NT2/D1 (cell line): Measurements from ENCODE around the gene SLC25A21.

ENCODE experiments used
- DNase-seq: peaks from one replicate; pipeline ENCODE4 v3.0.0-alpha.2; 2011; ENCODE audit warnings: low read depth, low spot score
- H3K27me3 ChIP-seq: 2 replicates; pipeline ENCODE4 v1.6.0; 2011; ENCODE audit warnings: mild to moderate bottlenecking; ENCODE audit not compliant: insufficient read length, insufficient read depth
- H3K36me3 ChIP-seq: 2 replicates; pipeline ENCODE4 v1.6.1; 2011; ENCODE audit warnings: mild to moderate bottlenecking, low read length, mixed read lengths; ENCODE audit not compliant: insufficient read depth, insufficient read length
- H3K4me1 ChIP-seq: 2 replicates; pipeline ENCODE4 v1.5.1; 2011; ENCODE audit not compliant: insufficient read depth, insufficient read length
- H3K4me3 ChIP-seq: 2 replicates; pipeline ENCODE4 v1.5.1; 2011; ENCODE audit warnings: low read depth; ENCODE audit not compliant: insufficient read length
- H3K9ac ChIP-seq: 2 replicates; pipeline ENCODE4 v1.6.0; 2011; ENCODE audit warnings: low read depth; ENCODE audit not compliant: insufficient read length
- H3K9me3 ChIP-seq: 2 replicates; pipeline ENCODE4 v1.5.1; 2011; ENCODE audit warnings: mild to moderate bottlenecking, low read length; ENCODE audit not compliant: insufficient read depth
- SUZ12 ChIP-seq: IDR thresholded peaks from 2 replicates; pipeline ENCODE4 v1.6.1; 2011; ENCODE audit not compliant: insufficient read length, insufficient read depth; ENCODE audit errors: extremely low read depth
- YY1 ChIP-seq: IDR thresholded peaks from 2 replicates; pipeline ENCODE4 v1.6.1; 2011; ENCODE audit not compliant: insufficient read length, insufficient read depth
- ZNF274 ChIP-seq: IDR thresholded peaks from 2 replicates; pipeline ENCODE4 v1.6.1; 2011; ENCODE audit warnings: mild to moderate bottlenecking, low read depth, low read length

The SLC25A21 gene

DNA sequence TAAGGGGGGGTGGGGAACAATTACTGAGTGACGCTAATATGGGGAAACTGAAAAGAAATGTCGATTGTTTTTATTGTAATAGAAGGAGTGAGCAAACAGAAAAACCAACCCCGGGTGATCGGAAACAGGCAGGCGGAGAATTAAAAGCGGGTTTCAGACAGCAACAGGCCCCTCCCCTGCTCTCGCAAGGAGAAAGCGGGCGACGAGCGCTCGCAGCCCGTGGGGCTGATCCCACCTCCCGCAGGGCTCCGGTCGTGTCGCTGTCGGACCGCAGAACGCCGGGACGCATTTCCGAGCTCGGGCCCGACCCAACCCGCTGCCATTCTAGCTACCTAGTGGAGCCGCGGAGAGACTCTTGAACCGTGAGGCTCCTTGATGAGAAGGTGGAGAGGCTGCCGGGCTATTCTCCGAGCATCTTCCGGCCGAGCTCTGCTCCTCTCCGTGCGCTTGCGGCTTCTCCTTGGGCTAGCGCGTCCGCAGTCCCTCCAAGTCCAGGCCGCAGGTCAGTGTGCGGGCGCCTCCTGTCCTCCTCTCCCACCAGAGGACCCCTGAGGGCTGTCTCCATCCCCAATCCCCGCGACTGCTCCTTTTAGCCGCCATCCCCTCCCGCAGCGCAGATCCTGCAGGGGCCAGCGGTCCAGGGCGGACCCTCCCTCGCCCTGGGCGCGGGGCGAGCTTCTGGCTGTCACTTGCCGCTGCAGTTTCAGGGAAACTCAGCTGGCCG is 514.8 kb downstream of the SLC25A21 start:
- TF ChIP-seq ZNF274 (no peak), SUZ12 (peak; percentile 60), YY1 (no peak)
- Histone ChIP-seq H3K27me3 (peaks cover 95% of the 10 kb centered on the region), H3K36me3 (no peaks in the 10 kb centered on the region), H3K9ac (no peak overlapping the region), H3K9me3 (peaks cover 19% of the 10 kb centered on the region; the same call in 1 of the 2 replicates), H3K4me3 (peak overlapping the region; percentile 21), H3K4me1 (peaks cover 8% of the 10 kb centered on the region)
- DNase-seq, result no peak

GRCh38 chr14:36656687-36657398 is 515.6 kb downstream of the SLC25A21 start:
- peaks cover 8% of the 10 kb centered on the region for H3K4me1 ChIP-seq
- H3K27me3 ChIP-seq, result peaks cover 96% of the 10 kb centered on the region
- DNase-seq, result no peak
- no peak overlapping the region for H3K9ac ChIP-seq
- peaks cover 19% of the 10 kb centered on the region; the same call in 1 of the 2 replicates for H3K9me3 ChIP-seq
- H3K4me3 ChIP-seq, result peak overlapping the region; percentile 34
- TF ChIP-seq YY1 (no peak), ZNF274 (no peak), SUZ12 (no peak)
- H3K36me3 ChIP-seq, result no peaks in the 10 kb centered on the region

- Histone ChIP-seq H3K9ac (peak overlapping the region; percentile 64), H3K4me1 (peaks cover 7% of the 10 kb centered on the region), H3K36me3 (no peaks in the 10 kb centered on the region), H3K9me3 (peaks cover 19% of the 10 kb centered on the region; the same call in 1 of the 2 replicates), H3K27me3 (peaks cover 100% of the 10 kb centered on the region), H3K4me3 (peak overlapping the region; percentile 34)
- no peak for TF ChIP-seq YY1
- no peak for TF ChIP-seq SUZ12
- TF ChIP-seq ZNF274, result no peak
- no peak for DNase-seq
Measured at GRCh38 chr14:36655963-36656686, 516.3 kb downstream of the SLC25A21 start.

- TF ChIP-seq YY1 (no peak), SUZ12 (no peak), ZNF274 (no peak)
- Histone ChIP-seq H3K4me3 (no peak overlapping the region), H3K9me3 (peaks cover 19% of the 10 kb centered on the region; the same call in 1 of the 2 replicates), H3K36me3 (no peaks in the 10 kb centered on the region), H3K27me3 (peaks cover 100% of the 10 kb centered on the region), H3K4me1 (peaks cover 2% of the 10 kb centered on the region), H3K9ac (no peak overlapping the region)
- DNase-seq, result no peak
Measured at GRCh38 chr14:36655571-36655962, 516.8 kb downstream of the SLC25A21 start.

- Histone ChIP-seq H3K9me3 (peaks cover 19% of the 10 kb centered on the region; the same call in 1 of the 2 replicates), H3K27me3 (peaks cover 100% of the 10 kb centered on the region), H3K4me1 (peaks cover 2% of the 10 kb centered on the region), H3K36me3 (no peaks in the 10 kb centered on the region), H3K4me3 (no peak overlapping the region), H3K9ac (no peak overlapping the region)
- TF ChIP-seq ZNF274 (no peak), YY1 (no peak), SUZ12 (no peak)
- DNase-seq, result no peak
Measured at GRCh38 chr14:36654794-36655381, 517.5 kb downstream of the SLC25A21 start.

- DNase-seq, result no peak
- Histone ChIP-seq H3K9ac (no peak overlapping the region), H3K9me3 (peaks cover 19% of the 10 kb centered on the region; the same call in 1 of the 2 replicates), H3K27me3 (peaks cover 100% of the 10 kb centered on the region), H3K4me1 (no peaks in the 10 kb centered on the region), H3K36me3 (no peaks in the 10 kb centered on the region), H3K4me3 (no peak overlapping the region)
- TF ChIP-seq SUZ12 (no peak), ZNF274 (no peak), YY1 (no peak)
Measured at GRCh38 chr14:36653962-36654793, 518.2 kb downstream of the SLC25A21 start.
